ENCODE measurements around the gene PDE7B.

PDE7B gene

GRCh38 chr6:135851442-135852271 lies at the start of gene PDE7B:
TSS of gene PDE7B (plus strand) at chr6:135851701.
- DNase-seq, result no peak

- no peak for DNase-seq
Observed at GRCh38 chr6:135801755-135802465, 49.6 kb upstream of the PDE7B start.

- DNase-seq, result no peak
Observed at GRCh38 chr6:135810486-135810885, 41.0 kb upstream of the PDE7B start.

- DNase-seq, result no peak
Observed at GRCh38 chr6:135811170-135811569, 40.3 kb upstream of the PDE7B start.

GRCh38 chr6:135811644-135812526 lies 39.6 kb upstream of the PDE7B start:
- DNase-seq, result no peak

- no peak for DNase-seq
Observed at GRCh38 chr6:135813401-135813800, 38.1 kb upstream of the PDE7B start.

- DNase-seq, result no peak
Observed at GRCh38 chr6:135814043-135814442, 37.5 kb upstream of the PDE7B start.

- DNase-seq, result no peak
Observed at GRCh38 chr6:135815216-135815615, 36.3 kb upstream of the PDE7B start.

GRCh38 chr6:135817035-135817434 lies 34.5 kb upstream of the PDE7B start:
- DNase-seq, result no peak

- DNase-seq, result no peak
Observed at GRCh38 chr6:135819665-135820064, 31.8 kb upstream of the PDE7B start.

- no peak for DNase-seq
Observed at GRCh38 chr6:135820340-135820739, 31.2 kb upstream of the PDE7B start.

GRCh38 chr6:135823851-135824250 lies 27.6 kb upstream of the PDE7B start:
- no peak for DNase-seq

GRCh38 chr6:135826236-135826804 lies 25.2 kb upstream of the PDE7B start:
- no peak for DNase-seq

GRCh38 chr6:135828021-135828420 lies 23.5 kb upstream of the PDE7B start:
- no peak for DNase-seq

GRCh38 chr6:135830452-135830881 lies 21.0 kb upstream of the PDE7B start:
- no peak for DNase-seq

- DNase-seq, result no peak
Observed at GRCh38 chr6:135831016-135831415, 20.5 kb upstream of the PDE7B start.

- no peak for DNase-seq
Observed at GRCh38 chr6:135832166-135832565, 19.3 kb upstream of the PDE7B start.

- DNase-seq, result peak; percentile 13
Observed at GRCh38 chr6:135833771-135834170, 17.7 kb upstream of the PDE7B start.

GRCh38 chr6:135837735-135838449 lies 13.6 kb upstream of the PDE7B start:
- no peak for DNase-seq

- no peak for DNase-seq
Observed at GRCh38 chr6:135839121-135839520, 12.4 kb upstream of the PDE7B start.

GRCh38 chr6:135842618-135843392 lies 8.7 kb upstream of the PDE7B start:
- no peak for DNase-seq
